Naive thymus-derived CD8-positive, alpha-beta T cell (primary cell): ENCODE data around the gene PCDHB8. TPM values are rescaled to one million over a fixed set of nuclear protein-coding genes. Genes with fewer than 3 reads are reported as not detected.
A peak's percentile ranks its signal among the peaks of the same experiment; 100 is the strongest.
"Not testable (repeated sequence)": the region's sequence is repeated elsewhere in the genome, so short reads cannot be mapped to it uniquely, and the experiment has no call there.

Experiments
- ATAC-seq, 2 donors: fragments of 150-1000 bp; cut with Tn5 transposase in 1 of 2; sonication (Bioruptor Pico), chemical (Tn5 transposase) in 1 of 2; 1 replicate in 1 of 2; 2 replicates in 1 of 2; pipeline ENCODE4 v1.10.0; 2021; ENCODE audit warnings: mild to moderate bottlenecking in 2 of 2, moderate library complexity in 2 of 2
- POLR2A ChIA-PET: fragments of 350-600 bp; sonication (Branson Sonifier 250); formaldehyde crosslinking; loops from one replicate; lab custom pipeline; 2021; ENCODE audit warnings: antibody characterized with exemption; lab: Charles Lee
- DNase-seq, 10 donors: peaks; one replicate each; pipeline versions ENCODE4 v3.0.0 to v3.0.0-alpha.2; 2020 to 2022
- H3K27ac Mint-ChIP-seq, 10 donors: one replicate each; pipeline ENCODE4 v1.8.0; 2020 to 2022; ENCODE audit warnings: mild to moderate bottlenecking in 10 of 10, mixed read lengths in 10 of 10, moderate library complexity in 4 of 10, inconsistent platforms in 1 of 10
- H3K27me3 Mint-ChIP-seq, 5 donors: one replicate each; pipeline ENCODE4 v1.8.0; 2021 to 2022; ENCODE audit warnings: mixed read lengths in 5 of 5
- H3K36me3 Mint-ChIP-seq, 3 donors: one replicate each; pipeline ENCODE4 v1.8.0; 2020 to 2022; ENCODE audit warnings: mixed read lengths in 3 of 3, mild to moderate bottlenecking in 2 of 3, inconsistent platforms in 1 of 3
- H3K4me1 Mint-ChIP-seq, 4 donors: one replicate each; pipeline ENCODE4 v1.8.0; 2021 to 2022; ENCODE audit warnings: mixed read lengths in 4 of 4
- H3K4me3 Mint-ChIP-seq, 10 donors: one replicate each; pipeline ENCODE4 v1.8.0; 2020 to 2022; ENCODE audit warnings: mild to moderate bottlenecking in 10 of 10, mixed read lengths in 10 of 10, moderate library complexity in 6 of 10, inconsistent platforms in 1 of 10
- H3K9me3 Mint-ChIP-seq, 9 donors: one replicate each; pipeline ENCODE4 v1.8.0; 2020 to 2022; ENCODE audit warnings: mixed read lengths in 9 of 9, mild to moderate bottlenecking in 3 of 9, inconsistent platforms in 1 of 9, moderate library complexity in 1 of 9
- polyA plus RNA-seq, 3 donors: library from polyadenylated mRNA; unstranded; fragments of 300-500 nt; fragmentation: Illumina TruSeq; gene quantifications; one replicate each; pipeline ENCODE4 v1.2.3, GENCODE V29; 2021
- total RNA-seq, 8 experiments: library from RNA in 2 of 8; stranded (reverse) in 2 of 8; gene quantifications; one replicate each; pipeline ENCODE4 v1.2.3 and lab custom pipeline; 2021 to 2026

PCDHB8 gene
- total RNA-seq (not detected), polyA plus RNA-seq (not detected), total RNA-seq (lab: John Stamatoyannopoulos, UW) (0 reads per million in 6 experiments)

GRCh38 chr5:141177577-141178191, at the start of gene PCDHB8:
TSS of gene PCDHB8 (plus strand) at chr5:141177790. CDS start at chr5:141178035, 245 bp downstream.
- H3K9me3 Mint-ChIP-seq, result peaks cover 0 to 40% (median 25%) of the 10 kb centered on the region in 9 donors
- H3K36me3 Mint-ChIP-seq, result peaks cover 1 to 22% (median 4%) of the 10 kb centered on the region in 3 donors
- H3K27ac Mint-ChIP-seq, POLR2A ChIA-PET, DNase-seq, H3K4me3 Mint-ChIP-seq, H3K4me1 Mint-ChIP-seq, ATAC-seq: not testable (repeated sequence)
- peaks cover 21 to 36% (median 26%) of the 10 kb centered on the region in 5 donors for H3K27me3 Mint-ChIP-seq

DNA sequence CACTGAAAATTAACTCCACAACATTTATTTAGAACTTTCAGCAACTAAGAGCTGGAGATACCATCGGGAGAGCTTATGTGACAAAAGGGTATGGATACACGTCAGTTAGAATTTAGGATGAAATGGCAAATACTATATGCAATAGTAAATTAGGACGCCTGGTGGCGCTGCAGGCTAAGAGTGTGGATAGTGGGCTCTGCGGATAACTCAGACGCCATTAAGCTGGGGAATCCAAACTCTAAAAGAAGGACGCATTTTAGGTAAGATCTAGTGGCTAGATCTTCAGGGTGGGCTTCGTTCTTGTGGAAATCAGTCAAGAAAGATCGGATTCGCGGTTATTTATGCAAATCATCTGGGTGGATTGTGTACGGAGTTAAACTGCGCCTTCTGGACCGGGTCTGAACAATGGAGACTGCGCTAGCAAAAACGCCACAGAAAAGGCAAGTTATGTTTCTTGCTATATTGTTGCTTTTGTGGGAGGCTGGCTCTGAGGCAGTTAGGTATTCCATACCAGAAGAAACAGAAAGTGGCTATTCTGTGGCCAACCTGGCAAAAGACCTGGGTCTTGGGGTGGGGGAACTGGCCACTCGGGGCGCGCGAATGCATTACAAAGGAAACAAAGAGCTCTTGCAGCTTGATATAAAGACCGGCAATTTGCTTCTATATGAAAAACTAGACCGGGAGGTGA, 42.4 kb upstream of the PCDHB8 start, which contains the start of gene PCDHB5:
TSS of gene PCDHB5 (plus strand) at position 177 of the 688 bp plus-strand sequence. CDS start at position 406, 229 bp downstream.
- no peak within 1 kb of the TSS for H3K27ac Mint-ChIP-seq
- peaks cover 2 to 48% (median 8%) of the 10 kb centered on the region in 3 donors for H3K36me3 Mint-ChIP-seq
- ATAC-seq (no peak), DNase-seq (peak in 1 of 10 donors; percentile 3)
- POLR2A ChIA-PET, result no interaction called here
- H3K4me3 Mint-ChIP-seq, result peak within 1 kb of the TSS in 9 of 10 donors; percentile 33 to 76 (median 62)
- peaks cover 17 to 76% (median 46%) of the 10 kb centered on the region in 9 donors for H3K9me3 Mint-ChIP-seq
- peaks cover 0 to 8% (median 6%) of the 10 kb centered on the region in 4 donors for H3K4me1 Mint-ChIP-seq
- peaks cover 15 to 45% (median 21%) of the 10 kb centered on the region in 5 donors for H3K27me3 Mint-ChIP-seq

- no peak for ATAC-seq
- peaks cover 15 to 71% (median 45%) of the 10 kb centered on the region in 9 donors for H3K9me3 Mint-ChIP-seq
Observed at GRCh38 chr5:141135718-141136266, 41.8 kb upstream of the PCDHB8 start.

DNA sequence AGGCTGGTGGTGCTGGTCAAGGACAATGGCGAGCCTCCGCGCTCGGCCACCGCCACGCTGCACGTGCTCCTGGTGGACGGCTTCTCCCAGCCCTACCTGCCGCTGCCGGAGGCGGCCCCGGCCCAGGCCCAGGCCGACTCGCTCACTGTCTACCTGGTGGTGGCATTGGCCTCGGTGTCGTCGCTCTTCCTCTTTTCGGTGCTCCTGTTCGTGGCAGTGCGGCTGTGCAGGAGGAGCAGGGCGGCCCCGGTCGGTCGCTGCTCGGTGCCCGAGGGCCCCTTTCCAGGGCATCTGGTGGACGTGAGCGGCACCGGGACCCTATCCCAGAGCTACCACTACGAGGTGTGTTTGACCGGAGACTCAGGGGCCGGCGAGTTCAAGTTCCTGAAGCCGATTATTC, 40.2 kb upstream of the PCDHB8 start:
- DNase-seq, H3K4me3 Mint-ChIP-seq, H3K4me1 Mint-ChIP-seq, H3K27ac Mint-ChIP-seq, POLR2A ChIA-PET, ATAC-seq: not testable (repeated sequence)
- peaks cover 16 to 62% (median 27%) of the 10 kb centered on the region in 5 donors for H3K27me3 Mint-ChIP-seq
- H3K36me3 Mint-ChIP-seq, result peaks cover 2 to 41% (median 8%) of the 10 kb centered on the region in 3 donors
- peaks cover 12 to 68% (median 44%) of the 10 kb centered on the region in 9 donors for H3K9me3 Mint-ChIP-seq

More at GRCh38 chr5:141135718-141136266, 41.8 kb upstream of the PCDHB8 start:
- POLR2A ChIA-PET, result no interaction called here
- peaks cover 0 to 8% (median 6%) of the 10 kb centered on the region in 4 donors for H3K4me1 Mint-ChIP-seq
- DNase-seq, result no peak
- H3K27me3 Mint-ChIP-seq, result peaks cover 14 to 51% (median 21%) of the 10 kb centered on the region in 5 donors
- H3K27ac Mint-ChIP-seq, result no peak overlapping the region
- H3K36me3 Mint-ChIP-seq, result peaks cover 2 to 43% (median 8%) of the 10 kb centered on the region in 3 donors
- H3K4me3 Mint-ChIP-seq, result peak overlapping the region in 7 of 10 donors; percentile 49 to 76 (median 62)

DNA sequence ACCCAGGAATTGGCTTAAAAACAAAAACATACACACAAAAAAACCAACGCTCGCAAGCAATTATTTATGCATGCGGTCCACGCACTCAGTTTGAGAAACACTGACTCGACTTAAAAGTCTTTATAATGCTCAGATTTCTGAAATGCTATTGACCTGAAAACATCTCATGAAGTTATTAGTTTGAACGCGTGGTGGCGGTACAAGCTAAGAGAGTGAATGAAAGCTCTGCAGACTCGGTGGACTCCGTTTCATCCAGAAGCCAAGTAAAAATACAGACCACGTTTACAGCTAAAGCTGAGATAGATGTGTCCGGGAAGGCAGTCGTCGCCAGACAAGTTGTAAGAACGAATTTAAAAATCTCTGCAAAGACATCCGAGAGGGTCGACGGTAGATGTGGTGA, 27.8 kb upstream of the PCDHB8 start, which contains the start of gene PCDHB6:
TSS of gene PCDHB6 (plus strand) at position 246 of the 400 bp plus-strand sequence. CDS start 201 bp downstream, outside the sequence.
- Mint-ChIP-seq H3K27me3 (peaks cover 27 to 73% (median 35%) of the 10 kb centered on the region in 5 donors), H3K9me3 (peaks cover 8 to 48% (median 28%) of the 10 kb centered on the region in 9 donors), H3K4me1 (peaks cover 0 to 6% (median 2%) of the 10 kb centered on the region in 4 donors), H3K27ac (no peak within 1 kb of the TSS), H3K4me3 (peak within 1 kb of the TSS in 6 of 10 donors; percentile 30 to 63 (median 48)), H3K36me3 (peaks cover 6 to 25% (median 10%) of the 10 kb centered on the region in 3 donors)
- POLR2A ChIA-PET, result no interaction called here
- peak in 2 of 10 donors; percentile 2 to 5 for DNase-seq
- ATAC-seq, result no peak

DNA sequence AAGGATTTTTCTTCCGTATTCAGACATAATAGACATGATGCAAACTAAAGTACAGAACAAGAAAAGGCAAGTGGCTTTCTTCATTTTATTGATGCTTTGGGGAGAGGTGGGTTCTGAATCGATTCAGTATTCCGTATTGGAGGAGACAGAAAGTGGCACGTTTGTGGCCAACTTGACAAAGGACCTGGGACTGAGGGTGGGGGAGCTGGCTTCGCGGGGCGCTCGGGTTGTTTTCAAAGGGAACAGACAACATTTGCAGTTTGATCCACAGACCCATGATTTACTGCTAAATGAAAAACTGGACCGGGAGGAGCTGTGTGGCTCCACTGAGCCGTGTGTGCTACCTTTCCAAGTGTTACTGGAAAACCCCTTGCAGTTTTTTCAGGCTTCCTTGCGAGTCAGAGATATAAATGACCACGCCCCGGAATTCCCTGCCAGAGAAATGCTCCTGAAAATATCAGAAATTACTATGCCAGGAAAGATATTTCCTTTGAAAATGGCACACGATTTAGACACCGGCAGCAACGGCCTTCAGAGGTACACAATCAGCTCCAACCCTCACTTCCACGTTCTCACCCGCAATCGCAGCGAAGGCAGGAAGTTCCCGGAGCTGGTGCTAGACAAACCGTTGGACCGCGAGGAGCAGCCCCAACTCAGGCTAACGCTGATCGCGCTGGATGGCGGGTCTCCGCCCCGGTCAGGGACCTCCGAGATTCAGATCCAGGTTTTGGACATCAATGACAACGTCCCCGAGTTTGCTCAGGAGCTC, 27.2 kb upstream of the PCDHB8 start:
- no peak overlapping the region for H3K27ac Mint-ChIP-seq
- no peak for ATAC-seq
- H3K4me1 Mint-ChIP-seq, result peaks cover 0 to 6% (median 2%) of the 10 kb centered on the region in 4 donors
- H3K27me3 Mint-ChIP-seq, result peaks cover 28 to 72% (median 36%) of the 10 kb centered on the region in 5 donors
- POLR2A ChIA-PET, result no interaction called here
- no peak for DNase-seq
- peaks cover 2 to 51% (median 30%) of the 10 kb centered on the region in 9 donors for H3K9me3 Mint-ChIP-seq
- H3K4me3 Mint-ChIP-seq, result peak overlapping the region in 4 of 10 donors; percentile 30 to 63 (median 52)
- peaks cover 8 to 27% (median 10%) of the 10 kb centered on the region in 3 donors for H3K36me3 Mint-ChIP-seq

DNA sequence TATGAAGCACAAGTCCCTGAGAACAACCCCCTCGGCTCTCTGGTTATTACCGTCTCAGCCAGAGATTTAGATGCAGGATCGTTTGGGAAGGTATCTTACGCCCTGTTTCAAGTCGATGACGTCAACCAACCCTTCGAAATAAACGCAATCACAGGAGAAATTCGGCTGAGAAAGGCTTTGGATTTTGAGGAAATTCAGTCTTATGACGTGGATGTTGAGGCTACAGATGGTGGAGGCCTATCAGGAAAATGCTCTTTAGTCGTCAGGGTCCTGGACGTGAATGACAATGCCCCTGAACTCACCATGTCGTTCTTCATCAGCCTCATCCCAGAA, 26.6 kb upstream of the PCDHB8 start:
- H3K36me3 Mint-ChIP-seq, result peaks cover 8 to 33% (median 10%) of the 10 kb centered on the region in 3 donors
- H3K4me3 Mint-ChIP-seq, result no peak overlapping the region
- H3K27ac Mint-ChIP-seq, result no peak overlapping the region
- peaks cover 0 to 6% (median 2%) of the 10 kb centered on the region in 4 donors for H3K4me1 Mint-ChIP-seq
- ATAC-seq (no peak), DNase-seq (no peak)
- H3K27me3 Mint-ChIP-seq, result peaks cover 31 to 72% (median 35%) of the 10 kb centered on the region in 5 donors
- POLR2A ChIA-PET, result no interaction called here
- peaks cover 0 to 57% (median 33%) of the 10 kb centered on the region in 9 donors for H3K9me3 Mint-ChIP-seq

GRCh38 chr5:141151632-141152031, 26.0 kb upstream of the PCDHB8 start:
- Mint-ChIP-seq H3K27me3 (peaks cover 36 to 75% (median 39%) of the 10 kb centered on the region in 5 donors), H3K9me3 (peaks cover 0 to 63% (median 35%) of the 10 kb centered on the region in 9 donors), H3K36me3 (peaks cover 9 to 39% (median 10%) of the 10 kb centered on the region in 3 donors)
- POLR2A ChIA-PET, H3K4me3 Mint-ChIP-seq, H3K27ac Mint-ChIP-seq, ATAC-seq, H3K4me1 Mint-ChIP-seq, DNase-seq: not testable (repeated sequence)

DNA sequence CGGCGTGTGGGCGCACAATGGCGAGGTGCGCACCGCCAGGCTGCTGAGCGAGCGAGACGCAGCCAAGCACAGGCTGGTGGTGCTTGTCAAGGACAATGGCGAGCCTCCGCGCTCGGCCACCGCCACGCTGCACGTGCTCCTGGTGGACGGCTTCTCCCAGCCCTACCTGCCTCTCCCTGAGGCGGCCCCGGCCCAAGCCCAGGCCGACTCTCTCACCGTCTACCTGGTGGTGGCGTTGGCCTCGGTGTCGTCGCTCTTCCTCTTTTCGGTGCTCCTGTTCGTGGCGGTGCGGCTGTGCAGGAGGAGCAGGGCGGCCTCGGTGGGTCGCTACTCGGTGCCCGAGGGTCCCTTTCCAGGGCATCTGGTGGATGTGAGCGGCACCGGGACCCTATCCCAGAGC, 25.5 kb upstream of the PCDHB8 start:
- Mint-ChIP-seq H3K9me3 (peaks cover 0 to 68% (median 37%) of the 10 kb centered on the region in 9 donors), H3K36me3 (peaks cover 10 to 44% (median 14%) of the 10 kb centered on the region in 3 donors), H3K27me3 (peaks cover 40 to 79% (median 41%) of the 10 kb centered on the region in 5 donors)
- POLR2A ChIA-PET, H3K27ac Mint-ChIP-seq, H3K4me3 Mint-ChIP-seq, ATAC-seq, H3K4me1 Mint-ChIP-seq, DNase-seq: not testable (repeated sequence)

DNA sequence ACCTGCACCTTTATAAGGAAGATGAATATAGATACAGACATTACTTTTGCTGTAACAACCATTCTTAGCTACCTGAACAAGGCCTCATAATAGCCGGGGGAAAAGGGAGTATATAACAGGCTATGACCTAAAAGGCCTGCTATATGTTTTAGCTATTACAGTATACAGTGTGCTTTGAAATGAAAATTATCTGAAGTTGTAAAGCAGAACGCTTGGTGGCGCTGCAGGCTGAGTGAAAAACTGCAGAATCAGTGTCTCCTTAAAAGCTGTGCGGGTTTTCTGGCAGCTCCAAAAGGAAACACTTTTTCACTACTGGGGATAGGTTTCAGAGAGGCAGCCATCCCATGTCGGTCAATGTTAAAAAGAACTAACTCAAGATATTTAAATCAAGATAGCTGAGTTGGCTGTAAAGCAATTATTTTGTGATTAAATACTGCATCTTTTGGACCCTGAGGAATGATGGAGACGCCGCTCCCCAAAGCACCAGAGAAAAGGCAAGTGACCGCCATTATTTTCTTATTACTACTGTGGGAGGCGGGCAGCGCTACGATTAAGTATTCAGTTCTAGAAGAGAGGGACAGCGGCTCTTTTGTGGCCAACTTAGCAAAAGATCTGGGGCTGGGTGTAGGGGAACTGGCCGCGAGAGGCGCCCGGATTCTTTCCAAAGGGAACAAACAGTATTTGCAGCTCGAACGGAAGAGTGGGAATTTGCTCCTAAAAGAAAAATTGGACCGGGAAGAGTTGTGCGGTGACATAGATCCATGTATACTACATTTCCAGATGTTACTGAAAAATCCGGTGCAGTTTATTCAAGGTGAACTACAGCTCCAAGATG, 21.8 kb upstream of the PCDHB8 start:
- POLR2A ChIA-PET, result no interaction called here
- H3K27ac Mint-ChIP-seq, result no peak overlapping the region
- peaks cover 35 to 78% (median 44%) of the 10 kb centered on the region in 5 donors for H3K27me3 Mint-ChIP-seq
- peaks cover 0 to 66% (median 31%) of the 10 kb centered on the region in 9 donors for H3K9me3 Mint-ChIP-seq
- peaks cover 14 to 44% (median 18%) of the 10 kb centered on the region in 3 donors for H3K36me3 Mint-ChIP-seq
- H3K4me3 Mint-ChIP-seq, result no peak overlapping the region
- DNase-seq (no peak), ATAC-seq (no peak)
- no peaks in the 10 kb centered on the region for H3K4me1 Mint-ChIP-seq

GRCh38 chr5:141157356-141157755, 20.2 kb upstream of the PCDHB8 start:
- H3K36me3 Mint-ChIP-seq, result peaks cover 6 to 36% (median 12%) of the 10 kb centered on the region in 3 donors
- peaks cover 32 to 62% (median 38%) of the 10 kb centered on the region in 5 donors for H3K27me3 Mint-ChIP-seq
- H3K9me3 Mint-ChIP-seq, result peaks cover 0 to 59% (median 23%) of the 10 kb centered on the region in 9 donors
- H3K4me3 Mint-ChIP-seq, ATAC-seq, H3K27ac Mint-ChIP-seq, DNase-seq, H3K4me1 Mint-ChIP-seq, POLR2A ChIA-PET: not testable (repeated sequence)
